HepG2 (cell line): ENCODE results near the gene NFATC2. TPM values are rescaled to one million over a fixed set of nuclear protein-coding genes. Genes with fewer than 3 reads are reported as not detected.

ENCODE experiments used
- ATAC-seq: fragments of 200-7000 bp; cut with Tn5 transposase; 3 replicates; pipeline ENCODE4 v1.9.1; 2020; ENCODE audit warnings: mild to moderate bottlenecking, moderate library complexity
- BruUV-seq: library from RNA; stranded (reverse); fragments of 400-500 nt; replicated peaks from 2 replicates; lab custom pipeline; 2021; lab: Mats Ljungman, UMichigan
- CTCF ChIA-PET: fragments of 300-600 bp; formaldehyde crosslinking; extraction: SDS; loops from one replicate; lab custom pipeline; 2021; ENCODE audit warnings: low total read pairs, inconsistent platforms, low intra/inter-chr PET ratio; lab: Yijun Ruan, JAX
- POLR2A ChIA-PET: fragments of 350-600 bp; sonication (Branson Sonifier 250); formaldehyde crosslinking; loops from one replicate; lab custom pipeline; 2020; ENCODE audit warnings: antibody characterized with exemption, inconsistent platforms; lab: Yijun Ruan, JAX
- DNase-seq: peaks from one replicate; pipeline ENCODE4 v3.0.0-alpha.2; 2015; ENCODE audit warnings: low spot score
- FAIRE-seq: peaks from 3 replicates; lab custom pipeline; 2011; peaks lifted over from hg19 to GRCh38; lab: Jason Lieb, UNC
- H2AFZ ChIP-seq: one replicate; pipeline ENCODE4 v1.6.1; 2011; ENCODE audit warnings: low read length, inconsistent platforms
- H3K27ac ChIP-seq: fragments of 300-600 bp; 3 replicates; pipeline ENCODE4 v1.8.0; 2011; ENCODE audit warnings: mixed run types, mild to moderate bottlenecking, mixed read lengths, low read length, inconsistent platforms; ENCODE audit not compliant: insufficient read depth; ENCODE audit errors: extremely low read length
- H3K27me3 ChIP-seq, 2 experiments: fragments of 200-600 bp in 1 of 2; 2 replicates in 1 of 2; 3 replicates in 1 of 2; pipeline versions ENCODE4 v1.6.0 to v1.8.0; 2011; ENCODE audit warnings: low read length in 2 of 2, mild to moderate bottlenecking in 2 of 2, moderate library complexity in 2 of 2, inconsistent platforms in 1 of 2; ENCODE audit not compliant: insufficient read depth in 2 of 2, control insufficient read depth in 1 of 2
- H3K36me3 ChIP-seq, 2 experiments: fragments of 200-600 bp in 1 of 2; replicated peaks in 1 of 2; 2 replicates in 1 of 2; 3 replicates in 1 of 2; pipeline versions ENCODE4 v1.5.1 to v1.8.0; 2011; ENCODE audit warnings: low read length in 2 of 2, inconsistent platforms in 1 of 2; ENCODE audit not compliant: insufficient read depth in 2 of 2, control insufficient read depth in 1 of 2
- H3K4me1 ChIP-seq: 2 replicates; pipeline ENCODE4 v1.5.1; 2012; ENCODE audit warnings: low read length, inconsistent platforms; ENCODE audit not compliant: insufficient read depth
- H3K4me2 ChIP-seq: 2 replicates; pipeline ENCODE4 v1.6.0; 2011; ENCODE audit warnings: low read depth, low read length, inconsistent platforms
- H3K4me3 ChIP-seq, 3 experiments: fragments of 200-600 bp in 1 of 3; sonication (generic), shearing (Covaris generic) in 1 of 3; replicated peaks in 1 of 3; 2 replicates each; pipeline ENCODE4 v1.5.1; 2011 to 2016; ENCODE audit warnings: low read length in 3 of 3, inconsistent platforms in 2 of 3, low read depth in 2 of 3, mild to moderate bottlenecking in 2 of 3, control low read depth in 1 of 3, mixed read lengths in 1 of 3; ENCODE audit not compliant: insufficient read depth in 1 of 3
- H3K79me2 ChIP-seq: one replicate; pipeline ENCODE4 v1.6.1; 2011; ENCODE audit warnings: low read length, inconsistent platforms; ENCODE audit not compliant: insufficient read depth
- H3K9ac ChIP-seq: 2 replicates; pipeline ENCODE4 v1.6.0; 2011; ENCODE audit warnings: mild to moderate bottlenecking, low read depth, low read length, inconsistent platforms; ENCODE audit not compliant: insufficient read depth
- H3K9me3 ChIP-seq: 2 replicates; pipeline ENCODE4 v1.5.1; 2012; ENCODE audit warnings: mild to moderate bottlenecking, low read length
- H4K20me1 ChIP-seq: 2 replicates; pipeline ENCODE4 v1.6.0; 2011; ENCODE audit warnings: inconsistent platforms, mild to moderate bottlenecking, low read length, moderate library complexity; ENCODE audit not compliant: insufficient read depth
- ATF6 ChIP-seq: sonication (generic); formaldehyde crosslinking; conservative IDR thresholded peaks from 2 replicates; pipeline ENCODE4 v1.4.0; 2020; ENCODE audit warnings: missing genetic modification reagents
- FOXK1 ChIP-seq: sonication (generic); formaldehyde crosslinking; IDR thresholded peaks from 2 replicates; pipeline ENCODE4 v1.4.0; 2020; ENCODE audit warnings: low read depth, missing genetic modification reagents, borderline replicate concordance
- FOXK2 ChIP-seq: fragments of 450-650 bp; IDR thresholded peaks from 2 replicates; pipeline ENCODE4 v1.6.1; 2016
- GLI4 ChIP-seq: sonication (generic); formaldehyde crosslinking; IDR thresholded peaks from 2 replicates; pipeline ENCODE4 v1.5.1; 2020; ENCODE audit warnings: missing genetic modification reagents, mild to moderate bottlenecking, moderate library complexity, borderline replicate concordance
- MAZ ChIP-seq, 2 experiments: sonication (generic) in 1 of 2; formaldehyde crosslinking in 1 of 2; IDR thresholded peaks; 2 replicates each; pipeline versions ENCODE4 v1.5.0 to v1.6.1; 2012 to 2020; ENCODE audit warnings: low read depth in 2 of 2, mild to moderate bottlenecking in 2 of 2, borderline replicate concordance in 1 of 2, improper control_type of control experiment in 1 of 2, low read length in 1 of 2, missing genetic modification reagents in 1 of 2, moderate library complexity in 1 of 2
- MEF2D ChIP-seq: sonication (generic); formaldehyde crosslinking; IDR thresholded peaks from 2 replicates; pipeline ENCODE4 v1.5.1; 2020; ENCODE audit warnings: mild to moderate bottlenecking, missing genetic modification reagents
- POGZ ChIP-seq: sonication (generic); formaldehyde crosslinking; IDR thresholded peaks from 2 replicates; pipeline ENCODE4 v1.4.0; 2020; ENCODE audit warnings: mild to moderate bottlenecking, missing genetic modification reagents
- REPIN1 ChIP-seq: sonication (generic); formaldehyde crosslinking; IDR thresholded peaks from 2 replicates; pipeline ENCODE4 v1.8.0; 2022; ENCODE audit warnings: missing genetic modification reagents, low read depth, mild to moderate bottlenecking, borderline replicate concordance
- RNF219 ChIP-seq: sonication (generic); formaldehyde crosslinking; IDR thresholded peaks from 2 replicates; pipeline ENCODE4 v1.5.0; 2020; ENCODE audit warnings: mild to moderate bottlenecking, missing genetic modification reagents
- SSRP1 ChIP-seq: IDR thresholded peaks from 2 replicates; pipeline ENCODE4 v1.6.1; 2016; ENCODE audit warnings: control low read depth
- ZBTB42 ChIP-seq: sonication (generic); formaldehyde crosslinking; IDR thresholded peaks from 2 replicates; pipeline ENCODE4 v1.5.0; 2020; ENCODE audit warnings: mild to moderate bottlenecking, missing genetic modification reagents
- ZNF292 ChIP-seq: sonication (generic); formaldehyde crosslinking; IDR thresholded peaks from 2 replicates; pipeline ENCODE4 v1.8.1; 2022; ENCODE audit warnings: mild to moderate bottlenecking, low read depth, missing genetic modification reagents, borderline replicate concordance
- ZNF772 ChIP-seq: sonication (generic); formaldehyde crosslinking; IDR thresholded peaks from 2 replicates; pipeline ENCODE4 v1.5.0; 2020; ENCODE audit warnings: mild to moderate bottlenecking, missing genetic modification reagents
- WGBS: methylation state at CpG from one replicate; pipeline ENCODE4 v1.1.6; 2017; ENCODE audit warnings: low lambda C conversion rate; 5-methylcytosine and 5-hydroxymethylcytosine counted together
- in situ Hi-C: cut with HindIII; loops from 2 replicates; pipeline ENCODE4 v1.10.0; 2017; ENCODE audit warnings: low pct_unique_long_range_greater_than_20kb; ENCODE audit not compliant: extremely low pct_ligation_motif_present
- intact Hi-C: fragments of 100-400 bp; cut with micrococcal nuclease; formaldehyde crosslinking; loops from one replicate; pipeline ENCODE4 v1.10.0; 2022; ENCODE audit not compliant: unreplicated experiment
- polyA plus RNA-seq, 8 experiments: library from polyadenylated mRNA; depleted of rRNA in 3 of 8; stranded (reverse) in 7 of 8; unstranded in 1 of 8; fragments of >200 nt; fragmentation: Illumina TruSeq in 4 of 8; extraction: Trizol in 4 of 8; gene quantifications; 2 replicates each; pipeline versions ENCODE4 v1.2.1 to v1.2.3, GENCODE V29; 2011 to 2016; ENCODE audit warnings: low read depth in 4 of 8, missing spikeins in 1 of 8, mixed read lengths in 1 of 8; ENCODE audit not compliant: insufficient read depth in 1 of 8
- total RNA-seq, 5 experiments: library from RNA; depleted of rRNA; stranded (reverse); fragments of >200 nt; fragmentation: Illumina TruSeq; extraction: Trizol; gene quantifications; 2 replicates each; pipeline ENCODE4 v1.2.3, GENCODE V29; 2016; ENCODE audit warnings: low read depth in 1 of 5

NFATC2 gene
- total and polyA plus RNA-seq, 2 of the 13 experiments (the other 11 are each of a cell fraction or from before 2014, with no cell fraction given), result 1.9 to 3.3 TPM

- no peaks in the 10 kb centered on the region for H4K20me1 ChIP-seq
- CTCF ChIA-PET, result no interaction called here
- ATAC-seq (no peak), FAIRE-seq (no peak), DNase-seq (no peak)
- 26% methylated on average over 8 of the region's 8 CpGs for WGBS
- BruUV-seq, result no TSS peak
- no peaks in the 10 kb centered on the region for H3K36me3 ChIP-seq
- H3K27me3 ChIP-seq, result peaks cover 7 to 46% of the 10 kb centered on the region in 2 experiments
- H3K9ac ChIP-seq, result no peak overlapping the region
- H3K79me2 ChIP-seq, result no peaks in the 10 kb centered on the region
- TF ChIP-seq ZNF772 (CRISPR knock-in tag) (no peak), GLI4 (CRISPR knock-in tag) (no peak), MEF2D (no peak), MAZ (IDR thresholded peaks at IDR 0.05; ENCODE audit: borderline replicate concordance, low read depth, low read length) (no peak), MAZ (CRISPR knock-in tag; IDR thresholded peaks at IDR 0.05; ENCODE audit: low read depth) (no peak), FOXK1 (no peak), REPIN1 (CRISPR knock-in tag) (no peak), POGZ (CRISPR knock-in tag) (no peak)
- TF ChIP-seq, all 625 proteins: peak for 0
- no peak overlapping the region for H2AFZ ChIP-seq
- in situ Hi-C loops (no loop called here), intact Hi-C loops (no loop called here)
- H3K9me3 ChIP-seq, result no peaks in the 10 kb centered on the region
- POLR2A ChIA-PET, result interaction anchor here (1.6 kb wide), 1 partner anchor 9 kb away, joined by 5 read pairs; no protein-coding TSS in a partner anchor
- no peak overlapping the region for H3K4me2 ChIP-seq
- H3K4me3 ChIP-seq, result no peak overlapping the region
- no peak overlapping the region for H3K27ac ChIP-seq
- H3K4me1 ChIP-seq, result no peaks in the 10 kb centered on the region
Measured at GRCh38 chr20:51553897-51554486, 11.5 kb upstream of the NFATC2 start.

GRCh38 chr20:51551186-51551585 lies 8.7 kb upstream of the NFATC2 start:
- Histone ChIP-seq H3K4me3 (no peak overlapping the region), H3K36me3 (no peaks in the 10 kb centered on the region), H3K4me1 (no peaks in the 10 kb centered on the region), H3K27ac (no peak overlapping the region), H3K79me2 (no peaks in the 10 kb centered on the region), H3K4me2 (no peak overlapping the region), H2AFZ (no peak overlapping the region), H3K27me3 (peaks cover 6 to 43% of the 10 kb centered on the region in 2 experiments), H4K20me1 (no peaks in the 10 kb centered on the region), H3K9me3 (no peaks in the 10 kb centered on the region), H3K9ac (no peak overlapping the region)
- CTCF ChIA-PET, result no interaction called here
- WGBS, result 66% methylated on average over 3 of the region's 3 CpGs
- DNase-seq (no peak), FAIRE-seq (no peak), ATAC-seq (no peak)
- POLR2A ChIA-PET, result interaction anchor here (1.5 kb wide), 1 partner anchor 9 kb away, joined by 3 read pairs; the partner anchor contains the start of gene NFATC2
- BruUV-seq, result no TSS peak
- intact Hi-C loops, result no loop called here
- in situ Hi-C loops, result no loop called here
- TF ChIP-seq ZNF292 (CRISPR knock-in tag) (no peak), ZBTB42 (CRISPR knock-in tag) (no peak), ATF6 (no peak), SSRP1 (CRISPR knock-in tag) (no peak), FOXK2 (no peak), RNF219 (CRISPR knock-in tag) (no peak)
